ENCODE measurements around the gene TCAIM. TPM values are rescaled to one million over a fixed set of nuclear protein-coding genes. Genes with fewer than 3 reads are reported as not detected.

Gene TCAIM
- total RNA-seq, 1 experiment from 2014 or later = 18.4 TPM

GRCh38 chr3:44418549-44418948, 80.0 kb downstream of the TCAIM start:
- H3K9me3 ChIP-seq (ENCODE audit: control insufficient read depth in 1 of 2, insufficient read depth in 1 of 2, low read depth in 1 of 2, low read length in 2 of 2) = no peaks in the 10 kb centered on the region
- H3K4me2 ChIP-seq (ENCODE audit: low read length) = no peak overlapping the region
- H3K36me3 ChIP-seq (ENCODE audit: control insufficient read depth in 1 of 2, insufficient read depth in 2 of 2, low read length in 2 of 2) = no peaks in the 10 kb centered on the region
- RAD21 ChIA-PET (ENCODE audit: low non-redundant PET in 1 of 2, low total read pairs in 2 of 2, uncharacterized antibody in 2 of 2, unreplicated experiment in 2 of 2) = no interaction called here
- peak; percentile 4 for DNase-seq (ENCODE audit: low read depth, low spot score)
- no peaks in the 10 kb centered on the region for H3K9me2 ChIP-seq (ENCODE audit: insufficient read depth)
- H3K4me3 ChIP-seq (replicated peaks in 1 of 2; ENCODE audit: low read depth in 1 of 2, low read length in 2 of 2) = no peak overlapping the region
- no TSS peak for BruUV-seq (replicated peaks)
- H3K4me1 ChIP-seq (ENCODE audit: control insufficient read depth in 1 of 2, insufficient read depth in 2 of 2, low read length in 2 of 2) = no peaks in the 10 kb centered on the region
- no peak overlapping the region for H3K27ac ChIP-seq (ENCODE audit: low read depth, low read length)
- intact Hi-C loops (cut with micrococcal nuclease) = no loop called here
- POLR2A ChIA-PET = no interaction called here
- ATAC-seq = peak; percentile 70
- no peaks in the 10 kb centered on the region for H3K79me2 ChIP-seq (ENCODE audit: insufficient read depth, low read length)
- H3K27me3 ChIP-seq (ENCODE audit: insufficient read depth, low read length) = no peaks in the 10 kb centered on the region
- H3K9ac ChIP-seq (ENCODE audit: low read length) = no peak overlapping the region
- H4K20me1 ChIP-seq (ENCODE audit: insufficient read depth) = no peaks in the 10 kb centered on the region
- CTCF ChIA-PET = no interaction called here
- no peak overlapping the region for H2AFZ ChIP-seq (ENCODE audit: low read depth, low read length, poor library complexity, severe bottlenecking)
- TF ChIP-seq, protein P1, sequence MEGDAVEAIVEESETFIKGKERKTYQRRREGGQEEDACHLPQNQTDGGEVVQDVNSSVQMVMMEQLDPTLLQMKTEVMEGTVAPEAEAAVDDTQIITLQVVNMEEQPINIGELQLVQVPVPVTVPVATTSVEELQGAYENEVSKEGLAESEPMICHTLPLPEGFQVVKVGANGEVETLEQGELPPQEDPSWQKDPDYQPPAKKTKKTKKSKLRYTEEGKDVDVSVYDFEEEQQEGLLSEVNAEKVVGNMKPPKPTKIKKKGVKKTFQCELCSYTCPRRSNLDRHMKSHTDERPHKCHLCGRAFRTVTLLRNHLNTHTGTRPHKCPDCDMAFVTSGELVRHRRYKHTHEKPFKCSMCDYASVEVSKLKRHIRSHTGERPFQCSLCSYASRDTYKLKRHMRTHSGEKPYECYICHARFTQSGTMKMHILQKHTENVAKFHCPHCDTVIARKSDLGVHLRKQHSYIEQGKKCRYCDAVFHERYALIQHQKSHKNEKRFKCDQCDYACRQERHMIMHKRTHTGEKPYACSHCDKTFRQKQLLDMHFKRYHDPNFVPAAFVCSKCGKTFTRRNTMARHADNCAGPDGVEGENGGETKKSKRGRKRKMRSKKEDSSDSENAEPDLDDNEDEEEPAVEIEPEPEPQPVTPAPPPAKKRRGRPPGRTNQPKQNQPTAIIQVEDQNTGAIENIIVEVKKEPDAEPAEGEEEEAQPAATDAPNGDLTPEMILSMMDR (IDR thresholded peaks at IDR 0.05 in 2 of 3, conservative IDR thresholded peaks at IDR 0.05 in 1 of 3; ENCODE audit: borderline replicate concordance in 1 of 3, insufficient read depth in 1 of 3, low read depth in 2 of 3, low read length in 2 of 3) = peak in 2 of 3 experiments; percentile 54 to 59; a peak in 4 of 6 replicates
- TF ChIP-seq ZNF274 (IDR thresholded peaks at IDR 0.05; ENCODE audit: low read depth, low read length) (no peak), SRF (IDR thresholded peaks at IDR 0.05; ENCODE audit: low read depth) (no peak), RAD21 (IDR thresholded peaks at IDR 0.05; ENCODE audit: low read depth) (no peak), EZH2phosphoT487 (IDR thresholded peaks at IDR 0.05; ENCODE audit: borderline replicate concordance) (no peak), FOSL1 (IDR thresholded peaks at IDR 0.05; ENCODE audit: low read depth) (no peak)
- TF ChIP-seq, protein P2, sequence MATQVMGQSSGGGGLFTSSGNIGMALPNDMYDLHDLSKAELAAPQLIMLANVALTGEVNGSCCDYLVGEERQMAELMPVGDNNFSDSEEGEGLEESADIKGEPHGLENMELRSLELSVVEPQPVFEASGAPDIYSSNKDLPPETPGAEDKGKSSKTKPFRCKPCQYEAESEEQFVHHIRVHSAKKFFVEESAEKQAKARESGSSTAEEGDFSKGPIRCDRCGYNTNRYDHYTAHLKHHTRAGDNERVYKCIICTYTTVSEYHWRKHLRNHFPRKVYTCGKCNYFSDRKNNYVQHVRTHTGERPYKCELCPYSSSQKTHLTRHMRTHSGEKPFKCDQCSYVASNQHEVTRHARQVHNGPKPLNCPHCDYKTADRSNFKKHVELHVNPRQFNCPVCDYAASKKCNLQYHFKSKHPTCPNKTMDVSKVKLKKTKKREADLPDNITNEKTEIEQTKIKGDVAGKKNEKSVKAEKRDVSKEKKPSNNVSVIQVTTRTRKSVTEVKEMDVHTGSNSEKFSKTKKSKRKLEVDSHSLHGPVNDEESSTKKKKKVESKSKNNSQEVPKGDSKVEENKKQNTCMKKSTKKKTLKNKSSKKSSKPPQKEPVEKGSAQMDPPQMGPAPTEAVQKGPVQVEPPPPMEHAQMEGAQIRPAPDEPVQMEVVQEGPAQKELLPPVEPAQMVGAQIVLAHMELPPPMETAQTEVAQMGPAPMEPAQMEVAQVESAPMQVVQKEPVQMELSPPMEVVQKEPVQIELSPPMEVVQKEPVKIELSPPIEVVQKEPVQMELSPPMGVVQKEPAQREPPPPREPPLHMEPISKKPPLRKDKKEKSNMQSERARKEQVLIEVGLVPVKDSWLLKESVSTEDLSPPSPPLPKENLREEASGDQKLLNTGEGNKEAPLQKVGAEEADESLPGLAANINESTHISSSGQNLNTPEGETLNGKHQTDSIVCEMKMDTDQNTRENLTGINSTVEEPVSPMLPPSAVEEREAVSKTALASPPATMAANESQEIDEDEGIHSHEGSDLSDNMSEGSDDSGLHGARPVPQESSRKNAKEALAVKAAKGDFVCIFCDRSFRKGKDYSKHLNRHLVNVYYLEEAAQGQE (IDR thresholded peaks at IDR 0.05; ENCODE audit: low read depth) = no peak

Data from HCT116 (cell line).